AG10803 (cell line): ENCODE results near the gene SIX1.

ENCODE experiments used
- DNase-seq: peaks from one replicate; pipeline ENCODE4 v3.0.0; 2010; ENCODE audit warnings: low read depth
- H3K4me3 ChIP-seq: 2 replicates; pipeline ENCODE4 v1.5.1; 2011; ENCODE audit warnings: mild to moderate bottlenecking, low read length, control low read depth
- TF ChIP-seq, protein P1 (sequence below): conservative IDR thresholded peaks from 2 replicates; pipeline ENCODE4 v1.5.1; 2011; ENCODE audit warnings: mild to moderate bottlenecking, low read length, control low read depth, inconsistent platforms

SIX1 gene

GRCh38 chr14:60618241-60618640, 31.0 kb downstream of the SIX1 start:
- no peak overlapping the region for H3K4me3 ChIP-seq
- TF ChIP-seq, protein P1, sequence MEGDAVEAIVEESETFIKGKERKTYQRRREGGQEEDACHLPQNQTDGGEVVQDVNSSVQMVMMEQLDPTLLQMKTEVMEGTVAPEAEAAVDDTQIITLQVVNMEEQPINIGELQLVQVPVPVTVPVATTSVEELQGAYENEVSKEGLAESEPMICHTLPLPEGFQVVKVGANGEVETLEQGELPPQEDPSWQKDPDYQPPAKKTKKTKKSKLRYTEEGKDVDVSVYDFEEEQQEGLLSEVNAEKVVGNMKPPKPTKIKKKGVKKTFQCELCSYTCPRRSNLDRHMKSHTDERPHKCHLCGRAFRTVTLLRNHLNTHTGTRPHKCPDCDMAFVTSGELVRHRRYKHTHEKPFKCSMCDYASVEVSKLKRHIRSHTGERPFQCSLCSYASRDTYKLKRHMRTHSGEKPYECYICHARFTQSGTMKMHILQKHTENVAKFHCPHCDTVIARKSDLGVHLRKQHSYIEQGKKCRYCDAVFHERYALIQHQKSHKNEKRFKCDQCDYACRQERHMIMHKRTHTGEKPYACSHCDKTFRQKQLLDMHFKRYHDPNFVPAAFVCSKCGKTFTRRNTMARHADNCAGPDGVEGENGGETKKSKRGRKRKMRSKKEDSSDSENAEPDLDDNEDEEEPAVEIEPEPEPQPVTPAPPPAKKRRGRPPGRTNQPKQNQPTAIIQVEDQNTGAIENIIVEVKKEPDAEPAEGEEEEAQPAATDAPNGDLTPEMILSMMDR = no peak
- no peak for DNase-seq

- TF ChIP-seq, protein P1 = no peak
- DNase-seq = no peak
- H3K4me3 ChIP-seq = no peak overlapping the region
These were observed 32.8 kb downstream of the SIX1 start for GRCh38 chr14:60616461-60616959.

DNA sequence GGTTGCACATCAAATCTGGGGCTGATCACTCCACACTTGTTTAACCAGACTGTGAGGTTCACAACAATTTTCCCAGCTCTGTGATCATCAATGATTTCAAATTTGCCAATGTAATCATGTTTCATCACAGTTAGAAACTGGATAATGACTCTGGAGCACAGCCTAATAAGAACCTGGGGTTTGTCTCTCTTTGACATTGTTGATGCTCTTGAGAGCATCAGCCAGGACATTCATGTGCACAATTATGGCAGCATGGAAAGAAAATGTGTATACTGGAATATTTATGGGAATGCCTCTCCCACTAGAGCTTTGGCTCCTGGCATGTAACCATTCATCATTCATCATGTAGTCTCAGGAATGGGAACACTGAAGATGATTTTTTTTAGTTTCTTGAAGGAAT, 47.0 kb downstream of the SIX1 start:
- TF ChIP-seq, protein P1 = no peak
- H3K4me3 ChIP-seq = no peak overlapping the region
- DNase-seq = no peak

GRCh38 chr14:60599727-60600126, 49.5 kb downstream of the SIX1 start:
- no peak overlapping the region for H3K4me3 ChIP-seq
- TF ChIP-seq, protein P1 = no peak
- no peak for DNase-seq

GRCh38 chr14:60596139-60596538, 53.1 kb downstream of the SIX1 start:
- DNase-seq = no peak
- TF ChIP-seq, protein P1 = no peak

DNA sequence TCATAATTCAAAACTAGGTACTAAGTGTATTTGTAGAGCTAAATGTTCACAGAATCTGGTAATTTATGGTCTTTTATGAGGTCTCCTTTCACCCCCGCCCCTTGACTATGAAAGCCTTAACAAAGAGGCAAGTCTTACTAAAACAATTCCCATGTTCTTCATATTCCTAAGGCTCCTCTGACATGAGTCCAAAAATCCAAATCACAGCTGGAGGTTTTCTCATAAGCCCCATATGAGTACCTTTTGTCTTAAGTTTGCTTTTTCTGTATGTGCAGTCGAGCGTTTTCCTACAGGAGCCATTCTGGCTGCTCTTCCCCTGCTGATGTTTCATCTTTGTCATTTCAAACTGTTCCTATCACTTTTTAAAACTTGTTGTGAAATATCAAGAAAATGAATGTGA, 55.2 kb downstream of the SIX1 start:
- no peak for DNase-seq
- H3K4me3 ChIP-seq = no peak overlapping the region
- TF ChIP-seq, protein P1 = no peak

More at GRCh38 chr14:60596139-60596538, 53.1 kb downstream of the SIX1 start:
- no peak overlapping the region for H3K4me3 ChIP-seq
